Stimulated activated naive CD4-positive, alpha-beta T cell (primary cell): Measurements from ENCODE around the gene HLX.

Experiments
- DNase-seq, 6 experiments: peaks; one replicate each; lab custom pipeline; 2025; lab: John Stamatoyannopoulos, UW

The HLX gene

DNA sequence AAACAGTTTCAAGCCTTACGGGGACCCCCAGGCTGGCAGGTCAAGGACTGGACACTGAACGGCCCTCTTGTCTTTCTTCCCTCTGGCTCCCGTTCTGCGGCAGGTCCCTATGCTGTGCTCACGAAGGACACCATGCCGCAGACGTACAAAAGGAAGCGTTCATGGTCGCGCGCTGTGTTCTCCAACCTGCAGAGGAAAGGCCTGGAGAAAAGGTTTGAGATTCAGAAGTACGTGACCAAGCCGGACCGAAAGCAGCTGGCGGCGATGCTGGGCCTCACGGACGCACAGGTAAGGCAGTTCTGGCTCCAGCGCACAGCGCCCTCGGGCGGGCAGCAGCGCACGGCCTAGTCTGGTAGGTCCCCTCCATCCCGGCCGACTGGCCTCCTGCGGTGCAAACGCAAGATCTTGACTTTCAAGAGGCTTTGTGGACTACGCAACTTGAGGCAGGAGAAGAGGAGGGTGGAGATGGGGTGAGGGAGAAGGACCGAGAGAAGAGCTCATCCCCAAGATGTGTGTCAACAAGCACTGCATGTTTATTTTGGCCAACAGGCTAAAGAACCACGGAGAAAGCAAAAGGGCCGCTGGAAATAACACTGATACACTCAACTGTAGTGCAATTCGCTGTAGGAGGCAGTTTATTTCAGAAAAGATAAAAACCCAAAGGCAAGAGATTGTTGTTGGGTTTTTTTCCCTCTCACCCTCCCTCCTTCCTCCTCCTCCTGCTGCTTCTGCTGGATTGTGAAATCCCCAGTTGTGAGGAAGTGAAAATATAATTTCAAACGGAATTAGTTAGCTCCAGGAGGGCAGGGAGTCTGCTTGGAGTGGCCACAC, 3.0 kb downstream of the HLX start:
- no peak for DNase-seq

DNA sequence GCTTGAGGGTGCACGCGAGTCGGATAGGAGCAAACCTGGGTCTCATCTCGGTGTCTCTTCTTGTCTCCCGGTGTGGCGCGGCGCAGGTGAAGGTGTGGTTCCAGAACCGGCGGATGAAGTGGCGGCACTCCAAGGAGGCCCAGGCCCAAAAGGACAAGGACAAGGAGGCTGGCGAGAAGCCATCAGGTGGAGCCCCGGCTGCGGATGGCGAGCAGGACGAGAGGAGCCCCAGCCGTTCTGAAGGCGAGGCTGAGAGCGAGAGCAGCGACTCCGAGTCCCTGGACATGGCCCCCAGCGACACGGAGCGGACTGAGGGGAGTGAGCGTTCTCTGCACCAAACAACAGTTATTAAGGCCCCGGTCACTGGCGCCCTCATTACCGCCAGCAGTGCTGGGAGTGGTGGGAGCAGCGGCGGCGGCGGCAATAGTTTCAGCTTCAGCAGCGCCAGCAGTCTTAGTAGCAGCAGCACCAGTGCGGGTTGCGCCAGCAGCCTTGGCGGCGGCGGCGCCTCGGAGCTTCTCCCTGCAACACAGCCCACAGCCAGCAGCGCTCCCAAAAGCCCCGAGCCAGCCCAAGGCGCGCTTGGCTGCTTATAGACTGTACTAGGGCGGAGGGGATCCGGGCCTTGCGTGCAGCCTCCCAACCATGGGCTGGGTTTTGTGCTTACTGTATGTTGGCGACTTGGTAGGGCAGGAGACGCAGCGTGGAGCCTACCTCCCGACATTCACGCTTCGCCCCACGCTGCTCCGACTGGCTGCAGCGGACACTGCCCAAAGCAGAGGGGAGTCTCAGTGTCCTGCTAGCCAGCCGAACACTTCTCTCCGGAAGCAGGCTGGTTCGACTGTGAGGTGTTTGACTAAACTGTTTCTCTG, 5.1 kb downstream of the HLX start:
- DNase-seq, result no peak

DNA sequence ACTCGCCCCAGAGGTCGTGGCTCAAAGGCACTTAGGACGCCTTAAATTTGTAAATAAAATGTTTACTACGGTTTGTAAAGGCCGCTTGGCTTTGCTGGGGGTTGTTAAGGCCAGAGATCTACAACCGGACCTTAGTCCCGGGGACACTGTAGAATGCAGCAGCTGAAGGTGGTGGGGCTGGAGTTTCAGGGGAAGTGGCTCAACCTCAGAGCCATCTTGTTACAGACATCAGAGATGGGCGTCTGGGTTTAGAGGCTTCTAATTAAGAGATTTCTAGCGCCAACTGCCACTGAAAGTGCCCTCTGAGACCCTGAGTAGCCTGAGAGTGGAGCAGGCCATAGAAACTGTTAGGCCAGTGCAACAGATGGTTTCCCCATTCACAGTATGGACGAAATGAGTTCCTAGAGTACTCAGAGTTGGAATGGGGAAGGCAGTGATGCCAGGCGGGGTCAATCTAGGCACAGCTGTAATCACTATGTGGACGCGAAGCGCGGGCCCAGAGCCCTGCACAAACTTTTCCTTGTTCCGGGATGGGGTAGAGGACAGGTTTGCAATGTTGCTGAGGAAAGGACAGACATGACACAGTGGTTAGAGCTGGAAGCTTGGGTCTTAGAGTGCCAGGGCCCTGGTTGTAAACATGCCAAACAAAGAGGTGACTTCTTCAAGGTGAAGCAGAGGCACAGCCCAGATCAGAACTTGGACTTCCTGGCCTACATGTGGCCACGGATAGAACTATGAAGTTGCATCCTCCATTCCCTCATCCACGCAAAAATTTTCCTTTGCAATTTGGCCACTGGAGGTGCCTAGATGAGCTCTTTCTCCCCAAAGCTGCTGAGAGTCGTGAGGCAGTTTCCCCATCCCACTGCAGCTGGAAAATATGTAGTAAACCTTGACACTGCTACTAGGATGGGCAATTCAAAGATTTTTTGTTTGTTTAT, 6.0 kb downstream of the HLX start:
- DNase-seq, result no peak

DNA sequence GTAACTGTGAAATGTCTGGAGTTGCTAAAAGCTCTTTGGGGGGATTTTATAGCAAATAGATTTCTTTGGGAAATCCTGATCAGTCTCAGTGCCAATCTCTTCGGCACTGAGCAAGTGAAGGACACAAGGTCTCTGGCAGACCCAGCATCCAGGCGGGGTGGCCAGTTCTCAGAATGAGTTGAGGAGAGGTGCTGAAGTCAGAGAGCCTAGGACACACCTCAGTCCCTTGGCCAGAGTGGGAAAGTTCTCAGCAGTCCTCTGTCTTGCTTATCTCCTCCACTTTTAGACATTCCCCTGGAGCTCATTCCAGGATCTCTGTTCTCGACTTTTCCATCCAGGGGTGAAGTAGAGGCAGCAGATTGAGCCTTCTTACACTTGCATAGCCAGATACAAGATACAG, 6.7 kb downstream of the HLX start:
- no peak for DNase-seq

DNA sequence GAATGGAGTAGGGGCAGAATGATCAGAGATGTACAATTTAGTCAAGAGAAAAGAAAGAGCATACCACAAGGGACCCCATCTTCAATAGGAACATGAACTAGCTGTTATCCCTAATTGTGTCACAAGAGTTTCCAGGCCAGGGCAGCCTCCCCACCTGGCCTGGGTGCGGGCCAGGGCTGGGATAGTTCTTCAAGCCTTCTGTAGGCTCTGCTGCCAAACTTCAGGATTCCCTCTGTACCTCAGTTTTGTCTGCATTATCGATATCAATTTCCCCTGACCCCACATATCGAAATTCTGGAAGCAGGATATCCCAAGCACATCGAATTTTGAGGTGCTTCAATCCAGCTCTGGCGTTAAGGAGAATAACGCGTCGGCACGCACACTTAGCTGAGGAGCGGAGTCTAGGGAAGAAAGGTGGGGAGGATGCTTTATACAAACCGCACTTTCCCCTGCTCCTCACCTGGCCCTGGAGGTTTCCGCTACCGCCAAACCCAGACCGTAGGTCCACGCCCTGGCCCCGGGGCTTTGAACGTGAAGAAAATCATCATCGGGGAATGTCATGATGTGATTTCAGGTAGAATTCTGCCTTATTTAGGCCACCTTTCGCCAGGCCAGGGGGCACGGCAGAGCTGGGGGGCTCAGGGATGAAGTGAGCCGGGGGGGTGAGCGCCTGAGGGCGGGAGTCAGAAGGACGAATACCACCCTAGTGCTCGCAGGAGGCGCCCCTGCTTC, 7.4 kb downstream of the HLX start:
- no peak for DNase-seq

DNA sequence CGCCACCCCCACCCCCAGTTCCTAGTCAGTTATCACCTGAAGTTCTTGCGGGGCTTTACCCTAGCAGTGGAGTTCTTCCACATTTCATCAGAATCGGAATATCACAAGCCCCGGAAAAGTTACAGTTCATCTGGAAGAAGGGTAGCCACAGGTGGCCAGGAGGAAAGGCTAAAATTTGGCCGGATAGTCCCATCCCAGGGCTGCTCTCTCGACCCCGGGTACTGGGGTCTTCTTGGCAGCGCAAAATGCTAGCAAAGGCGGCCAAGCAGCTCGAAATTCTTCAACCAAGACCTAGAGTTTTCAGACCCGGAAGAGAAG, 7.9 kb downstream of the HLX start:
- DNase-seq, result no peak

DNA sequence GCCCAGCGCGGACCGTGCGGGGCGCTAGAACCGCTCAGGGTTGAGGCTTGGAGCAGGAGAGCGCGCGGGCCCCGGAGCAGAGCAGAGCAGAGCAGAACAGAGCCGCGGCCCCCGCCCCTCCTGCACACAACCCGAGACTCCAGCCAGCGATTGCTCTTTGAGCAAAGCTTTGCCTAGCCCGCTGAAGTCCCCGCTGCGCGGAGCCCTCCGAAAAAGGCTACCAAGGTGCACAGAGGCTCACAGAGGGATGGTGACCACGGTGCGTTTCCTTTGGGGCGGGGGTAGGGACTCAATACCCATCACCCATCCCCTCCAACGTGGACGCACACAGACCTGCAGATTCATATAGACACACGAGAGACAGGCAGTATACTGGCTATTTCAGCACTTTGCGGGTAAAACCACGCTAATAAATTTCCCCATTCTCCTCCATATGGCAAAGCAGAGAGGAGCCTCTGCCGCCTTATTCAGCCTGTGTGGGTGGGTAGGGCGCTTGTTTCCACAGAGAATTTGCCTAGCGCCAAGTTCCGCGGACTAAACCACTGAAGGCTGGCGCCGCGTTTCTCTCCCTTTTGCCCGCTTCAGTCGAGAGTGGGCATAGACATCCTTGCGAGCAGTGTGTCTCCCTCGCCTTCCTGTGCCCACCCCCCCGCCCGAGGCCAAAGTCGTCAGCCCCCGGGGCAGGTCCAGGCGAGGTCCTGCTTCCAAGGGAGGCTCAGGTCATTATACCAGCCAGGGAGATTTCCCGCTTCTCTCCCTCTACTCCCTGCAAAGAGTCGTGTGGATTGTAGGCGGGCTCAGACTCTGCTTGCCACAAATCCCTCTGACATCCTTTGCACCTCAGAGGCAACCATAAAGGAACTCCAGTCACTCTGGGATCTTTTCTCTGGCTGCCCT, 8.5 kb downstream of the HLX start:
- DNase-seq, result no peak

DNA sequence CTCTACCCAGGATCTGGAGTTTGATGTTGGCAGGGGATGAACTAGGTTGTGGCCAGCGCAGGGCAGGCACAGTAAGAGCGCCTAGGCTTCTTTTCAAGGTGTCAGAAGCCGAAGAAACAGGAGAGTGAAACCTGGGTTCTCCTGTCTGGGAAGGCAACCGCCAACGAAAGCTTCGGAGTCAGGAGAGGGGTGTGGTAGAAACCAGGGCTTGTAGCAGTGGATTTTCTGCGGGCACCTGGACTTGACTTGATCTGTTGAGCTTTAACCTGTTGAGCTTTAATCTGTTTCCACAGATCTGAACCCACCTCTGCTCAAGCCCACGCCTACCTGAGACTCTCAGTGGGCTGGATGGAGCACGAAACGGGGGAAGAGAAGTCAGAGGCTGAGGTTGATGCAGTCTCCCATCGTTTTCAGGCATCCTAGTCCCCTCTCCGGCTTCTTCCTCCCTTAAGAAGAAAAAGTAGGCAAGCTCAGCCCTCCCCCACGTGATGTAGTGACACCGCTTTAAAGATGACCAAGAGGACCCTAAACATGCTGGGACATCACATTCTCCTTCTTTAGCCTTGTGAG, 9.3 kb downstream of the HLX start:
- DNase-seq, result no peak

DNA sequence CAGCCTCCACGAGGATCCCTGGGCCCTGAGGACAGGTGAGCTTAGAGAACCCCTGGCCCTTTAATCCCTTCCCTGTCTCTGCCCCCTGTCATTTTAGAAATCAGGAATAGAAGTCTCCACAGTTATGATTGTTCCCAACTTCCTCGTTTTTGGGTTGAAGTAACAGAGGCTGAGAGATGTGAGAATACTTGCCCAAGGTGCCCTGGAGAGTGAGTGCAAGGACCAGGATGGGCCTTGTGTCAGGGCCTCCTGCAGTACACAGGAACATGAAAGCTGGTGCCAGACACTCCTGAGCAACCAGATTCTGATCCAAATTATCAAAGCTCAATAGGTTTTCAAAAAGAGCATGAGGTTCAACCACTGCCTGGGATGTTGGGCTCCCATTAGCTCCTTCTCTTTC, 10.1 kb downstream of the HLX start:
- no peak for DNase-seq

DNA sequence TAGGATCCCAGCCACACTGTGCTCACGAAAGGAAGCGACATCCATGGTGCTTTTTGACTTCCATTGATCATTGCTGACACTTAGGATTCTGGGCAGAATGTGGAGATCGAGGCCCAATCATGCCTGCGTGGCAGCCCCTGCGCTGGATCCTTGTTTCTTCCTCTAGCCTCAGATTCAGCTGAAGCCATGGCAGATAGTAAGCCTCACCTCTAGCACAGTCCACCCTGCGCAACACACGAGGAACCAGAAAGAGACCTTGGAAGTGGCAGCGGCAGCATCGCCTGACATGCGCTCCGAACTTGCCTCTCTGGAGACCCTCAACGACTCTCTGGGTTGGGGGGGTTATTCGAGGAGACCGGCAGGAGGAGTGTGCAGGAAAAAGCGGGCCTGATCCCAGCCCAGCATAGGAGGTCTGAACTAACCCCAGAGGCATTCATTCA, 10.6 kb downstream of the HLX start:
- no peak for DNase-seq

DNA sequence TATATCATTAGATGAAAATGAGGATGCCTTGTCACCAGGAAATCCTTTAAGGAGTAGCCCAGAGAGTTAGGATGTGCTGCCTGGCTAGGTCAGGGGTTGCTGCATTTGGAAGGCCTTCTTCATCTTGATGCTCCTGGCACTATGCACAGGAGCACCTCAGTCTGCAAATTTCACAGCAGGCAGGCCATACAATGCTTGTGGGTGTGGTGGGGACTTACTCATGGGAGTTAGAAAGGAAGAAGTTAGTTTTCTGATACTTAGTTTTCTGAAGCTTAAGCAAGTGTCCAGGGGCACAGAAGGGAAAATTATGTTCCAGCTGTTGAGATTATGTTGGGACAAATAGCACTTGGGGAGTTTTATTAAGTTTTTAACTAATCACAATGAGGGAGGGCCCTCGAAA, 11.4 kb downstream of the HLX start:
- no peak for DNase-seq

DNA sequence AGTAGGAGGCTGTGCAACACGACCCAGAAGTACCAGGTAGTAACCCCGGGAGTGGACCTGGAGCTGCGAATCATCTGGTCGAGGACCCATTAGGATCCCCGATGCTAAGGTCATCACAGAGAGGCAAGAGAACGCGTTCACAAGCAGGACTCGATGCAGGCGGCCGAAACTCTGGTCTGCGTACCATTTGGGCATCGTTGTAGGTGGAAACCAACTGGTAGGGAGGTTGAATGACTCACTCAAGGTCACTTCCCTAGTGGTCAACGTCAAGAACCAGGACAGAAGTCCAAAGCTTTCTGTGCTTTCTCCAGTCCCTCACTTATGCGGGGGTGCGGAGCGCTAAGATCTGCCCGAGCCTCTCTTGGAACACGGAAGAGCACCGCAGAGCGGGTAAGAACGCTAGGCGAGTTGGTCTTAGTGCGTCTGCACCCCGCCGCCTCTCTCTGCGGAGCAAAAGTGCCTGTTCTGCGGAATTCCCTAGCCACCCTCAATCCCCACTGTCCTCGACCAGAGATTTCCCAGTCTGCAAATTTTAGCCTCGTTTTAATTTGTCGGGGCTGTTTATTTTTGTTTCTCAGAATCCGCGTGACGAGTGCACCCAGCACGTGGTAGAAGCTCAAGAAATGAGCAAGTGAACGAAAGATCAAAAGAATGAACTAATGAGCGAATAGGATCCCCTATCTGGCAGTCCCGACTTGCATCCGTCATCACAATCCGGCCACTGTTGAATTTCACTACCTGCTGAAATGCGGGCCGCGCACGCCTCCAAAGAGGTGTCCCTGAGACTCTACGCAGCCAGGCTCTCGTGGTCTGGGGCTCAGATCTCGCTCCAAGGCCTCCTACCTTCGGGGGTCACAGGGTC, 12.2 kb downstream of the HLX start:
- DNase-seq, result no peak

DNA sequence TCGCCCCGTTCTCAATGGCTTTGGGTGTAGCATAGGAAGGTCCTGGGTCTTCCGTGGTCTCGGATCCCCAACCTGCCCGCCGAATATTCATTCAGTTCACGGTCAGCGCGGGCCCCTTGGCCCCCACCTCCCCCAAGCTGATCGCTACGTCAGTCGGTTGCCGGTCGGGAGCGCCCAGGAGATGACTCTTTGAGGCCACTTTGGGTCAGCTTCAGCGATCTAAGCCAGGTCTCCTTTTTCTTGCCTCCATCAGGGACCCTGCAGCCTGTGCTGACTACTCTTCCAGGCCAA, 12.8 kb downstream of the HLX start:
- no peak for DNase-seq

DNA sequence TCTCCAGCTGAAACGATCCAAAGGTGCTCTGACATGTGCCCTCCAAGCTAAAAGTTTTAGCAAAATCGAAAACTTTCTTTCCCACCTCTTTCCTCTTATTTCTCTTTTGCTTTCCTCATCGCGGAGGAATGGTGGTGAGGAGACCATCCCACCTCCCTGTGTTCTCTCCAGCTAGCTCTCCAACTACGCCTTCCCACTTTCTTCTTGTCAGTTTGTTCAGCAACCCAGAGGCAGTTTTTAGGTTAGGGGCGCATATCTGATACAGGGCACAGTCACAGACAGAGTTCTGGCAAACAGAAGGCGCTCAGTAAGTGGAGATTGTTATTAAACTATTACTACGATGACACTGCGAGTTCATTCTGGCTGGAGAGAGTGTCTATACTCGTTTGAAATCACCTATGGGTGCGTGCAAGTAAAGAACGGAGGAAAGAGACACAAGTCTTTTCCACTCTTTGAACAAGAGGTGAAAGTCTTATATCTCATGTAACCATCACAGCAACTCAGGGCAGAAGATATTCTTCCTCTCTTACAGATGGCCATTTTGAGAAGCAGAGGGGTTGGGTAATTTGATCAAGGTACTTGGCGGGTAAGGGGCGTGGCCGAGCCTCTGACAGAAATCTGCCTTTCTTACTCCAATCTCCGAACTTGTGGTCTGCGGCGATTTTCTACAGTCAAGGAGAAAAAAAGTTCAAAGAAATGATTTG, 13.9 kb downstream of the HLX start:
- DNase-seq, result no peak

DNA sequence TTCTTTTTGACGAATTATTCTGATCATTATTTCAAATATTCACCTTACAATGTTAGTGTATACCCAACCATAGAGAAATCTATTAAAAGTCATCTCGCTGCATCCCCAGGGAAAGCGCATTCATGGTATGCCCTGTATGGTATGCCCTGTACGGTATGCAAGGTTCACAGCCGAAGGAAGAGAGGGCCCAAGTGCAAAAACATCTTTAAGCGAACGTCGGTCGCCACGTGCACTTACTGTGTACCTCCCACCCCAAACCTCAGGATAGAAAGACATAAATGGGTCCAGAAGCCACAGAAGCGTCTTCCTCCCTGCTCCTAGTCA, 14.4 kb downstream of the HLX start:
- no peak for DNase-seq

DNA sequence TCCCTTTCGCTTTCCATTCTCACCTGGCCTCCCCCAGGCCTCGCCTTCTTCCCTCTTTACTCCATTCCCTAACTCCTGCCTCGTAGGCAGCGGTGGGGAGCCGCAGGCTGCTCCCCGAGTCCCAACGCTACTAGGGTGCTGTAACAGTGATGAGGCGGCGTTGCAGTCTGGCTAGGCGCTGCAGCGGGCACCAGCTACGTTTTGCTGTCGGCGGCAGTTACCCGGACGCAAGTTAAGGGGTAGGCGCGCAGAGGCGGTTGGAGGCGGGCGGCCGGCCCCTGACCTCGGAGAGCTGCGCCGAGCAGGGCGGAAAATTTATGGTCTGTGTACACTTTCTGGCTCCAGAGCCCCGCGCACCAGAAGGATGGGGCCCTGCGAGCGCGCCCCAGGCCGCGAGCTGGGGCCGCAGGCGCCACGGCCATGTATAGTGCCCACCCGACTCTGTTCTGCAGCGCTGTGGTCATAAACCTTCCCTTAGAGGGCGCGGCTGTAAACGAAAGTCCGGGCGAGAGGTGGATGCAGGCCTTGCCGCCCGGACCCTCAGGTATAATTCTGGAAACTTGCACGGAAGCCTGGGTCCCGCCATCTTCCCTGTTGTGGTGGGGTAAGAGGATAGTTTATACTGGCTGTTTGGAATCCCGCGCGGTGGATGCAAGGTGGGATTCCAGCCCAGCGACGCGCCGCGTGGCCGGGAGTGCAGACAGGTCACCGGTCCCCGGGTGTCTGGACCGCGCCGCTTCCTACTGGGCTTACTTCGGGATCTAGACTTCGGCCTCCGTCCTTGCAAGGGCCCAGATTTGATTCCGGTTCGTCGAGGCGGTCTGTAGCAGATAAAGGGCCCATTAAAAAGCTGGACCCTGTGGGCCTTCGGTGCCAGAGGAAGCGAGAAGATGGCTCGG, 15.0 kb downstream of the HLX start:
- no peak for DNase-seq

DNA sequence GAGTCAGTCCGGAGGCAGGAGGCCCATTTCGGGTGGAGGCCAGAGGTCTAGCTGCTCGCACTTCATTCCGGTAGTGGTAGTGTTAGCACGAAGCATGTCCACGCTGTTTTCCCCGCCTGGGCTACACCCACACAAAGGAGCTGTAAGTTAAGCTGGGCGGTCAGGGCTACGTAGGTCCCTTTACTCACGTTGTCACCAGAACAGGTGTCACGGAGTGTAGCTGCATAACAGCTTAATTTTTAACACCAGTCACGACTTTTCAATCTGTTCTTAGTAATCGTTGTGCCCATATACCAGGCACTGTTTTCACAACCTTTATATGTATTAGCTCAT, 15.6 kb downstream of the HLX start:
- DNase-seq, result no peak

DNA sequence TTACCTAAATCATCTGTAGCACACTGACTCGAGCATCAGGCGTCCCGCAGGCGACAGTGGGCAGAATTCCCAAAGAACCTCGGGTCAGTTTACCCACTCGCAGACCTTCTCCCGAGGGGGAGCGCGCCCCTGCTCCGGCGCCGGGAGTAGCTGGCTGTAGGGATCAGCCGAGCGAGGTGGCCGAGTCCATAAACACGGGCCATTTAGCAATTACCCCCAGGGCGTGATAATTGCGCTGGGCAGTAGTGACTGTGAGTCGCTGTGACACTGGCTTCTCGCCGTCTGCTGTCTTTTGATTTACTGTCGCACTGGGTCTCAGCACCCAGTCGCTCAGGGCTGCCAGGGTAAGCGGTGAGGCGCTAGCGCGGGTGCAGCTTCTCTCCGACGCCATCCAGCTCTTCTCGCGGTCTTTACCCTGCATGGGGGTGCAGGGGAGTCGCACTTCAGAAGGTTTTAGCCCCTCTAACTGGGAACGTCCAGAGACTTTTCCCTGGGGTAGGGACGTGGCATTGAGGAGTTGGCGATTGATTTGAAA, 16.2 kb downstream of the HLX start:
- DNase-seq, result no peak
